Caco-2 (cell line): Measurements from ENCODE around the gene ZNF474. TPM values are rescaled to one million over a fixed set of nuclear protein-coding genes. Genes with fewer than 3 reads are reported as not detected.

ENCODE experiments used
- BruUV-seq: library from RNA; stranded (reverse); fragments of 400-500 nt; replicated peaks from 2 replicates; lab custom pipeline; 2021; lab: Mats Ljungman, UMichigan
- CTCF ChIA-PET: fragments of 300-600 bp; sonication (Branson Sonifier 250); formaldehyde crosslinking; loops from one replicate; lab custom pipeline; 2022; ENCODE audit warnings: antibody characterized with exemption; lab: Charles Lee
- POLR2A ChIA-PET: fragments of 300-600 bp; sonication (Branson Sonifier 250); formaldehyde crosslinking; loops from one replicate; lab custom pipeline; 2022; ENCODE audit warnings: antibody characterized with exemption; lab: Charles Lee
- DNase-seq, 2 experiments: peaks; one replicate each; pipeline versions ENCODE4 v3.0.0 to v3.0.0-alpha.2; 2020 to 2022
- H3K27me3 ChIP-seq: replicated peaks from 2 replicates; pipeline ENCODE4 v1.6.0; 2011; ENCODE audit warnings: low read length; ENCODE audit not compliant: control insufficient read depth, insufficient read depth
- H3K36me3 ChIP-seq: 2 replicates; pipeline ENCODE4 v1.5.1; 2011; ENCODE audit warnings: low read length; ENCODE audit not compliant: control insufficient read depth, insufficient read depth
- H3K4me1 ChIP-seq: fragments of 250-450 bp; sonication (Bioruptor Pico); 2 replicates; pipeline ENCODE4 v1.5.1; 2020; ENCODE audit warnings: mild to moderate bottlenecking
- H3K4me3 ChIP-seq: 2 replicates; pipeline ENCODE4 v1.5.1; 2011; ENCODE audit warnings: low read depth, mild to moderate bottlenecking, control low read depth, low read length
- H3K9me3 ChIP-seq: fragments of 250-450 bp; sonication (Bioruptor Pico); 2 replicates; pipeline ENCODE4 v1.5.1; 2020; ENCODE audit warnings: mild to moderate bottlenecking, moderate library complexity
- H3K27ac Mint-ChIP-seq: one replicate; pipeline ENCODE4 v1.8.0; 2022; ENCODE audit warnings: mixed read lengths; ENCODE audit not compliant: unreplicated experiment
- H3K27me3 Mint-ChIP-seq: one replicate; pipeline ENCODE4 v1.8.0; 2022; ENCODE audit warnings: mixed read lengths; ENCODE audit not compliant: insufficient read depth, unreplicated experiment
- H3K36me3 Mint-ChIP-seq: one replicate; pipeline ENCODE4 v1.8.0; 2022; ENCODE audit warnings: mild to moderate bottlenecking, mixed read lengths; ENCODE audit not compliant: insufficient read depth, unreplicated experiment
- H3K4me1 Mint-ChIP-seq: one replicate; pipeline ENCODE4 v1.8.0; 2022; ENCODE audit warnings: low read depth, mixed read lengths; ENCODE audit not compliant: unreplicated experiment
- H3K4me3 Mint-ChIP-seq: one replicate; pipeline ENCODE4 v1.8.0; 2022; ENCODE audit warnings: mild to moderate bottlenecking, moderate library complexity, mixed read lengths; ENCODE audit not compliant: unreplicated experiment
- H3K9me3 Mint-ChIP-seq: one replicate; pipeline ENCODE4 v1.8.0; 2022; ENCODE audit warnings: mixed read lengths; ENCODE audit not compliant: unreplicated experiment
- intact Hi-C: fragments of 100-400 bp; cut with micrococcal nuclease; formaldehyde crosslinking; loops from one replicate; pipeline ENCODE4 v1.10.0; 2022; ENCODE audit not compliant: unreplicated experiment
- total RNA-seq: library from RNA; stranded (reverse); gene quantifications from 2 replicates; pipeline ENCODE4 v1.2.3, GENCODE V29; 2022
- TF ChIP-seq, protein P1 (sequence below), 2 experiments: fragments of 200-600 bp in 1 of 2; IDR thresholded peaks; 1 replicate in 1 of 2; 2 replicates in 1 of 2; pipeline versions ENCODE4 v1.5.1 to v1.8.0; 2011 to 2022; ENCODE audit warnings: antibody characterized with exemption in 1 of 2, control low read depth in 1 of 2, inconsistent platforms in 1 of 2, low read depth in 1 of 2, low read length in 1 of 2, mild to moderate bottlenecking in 1 of 2, moderate library complexity in 1 of 2; ENCODE audit not compliant: insufficient read depth in 1 of 2, severe bottlenecking in 1 of 2, unreplicated experiment in 1 of 2

ZNF474 gene
- total RNA-seq, 1 experiment from 2014 or later, result not detected

DNA sequence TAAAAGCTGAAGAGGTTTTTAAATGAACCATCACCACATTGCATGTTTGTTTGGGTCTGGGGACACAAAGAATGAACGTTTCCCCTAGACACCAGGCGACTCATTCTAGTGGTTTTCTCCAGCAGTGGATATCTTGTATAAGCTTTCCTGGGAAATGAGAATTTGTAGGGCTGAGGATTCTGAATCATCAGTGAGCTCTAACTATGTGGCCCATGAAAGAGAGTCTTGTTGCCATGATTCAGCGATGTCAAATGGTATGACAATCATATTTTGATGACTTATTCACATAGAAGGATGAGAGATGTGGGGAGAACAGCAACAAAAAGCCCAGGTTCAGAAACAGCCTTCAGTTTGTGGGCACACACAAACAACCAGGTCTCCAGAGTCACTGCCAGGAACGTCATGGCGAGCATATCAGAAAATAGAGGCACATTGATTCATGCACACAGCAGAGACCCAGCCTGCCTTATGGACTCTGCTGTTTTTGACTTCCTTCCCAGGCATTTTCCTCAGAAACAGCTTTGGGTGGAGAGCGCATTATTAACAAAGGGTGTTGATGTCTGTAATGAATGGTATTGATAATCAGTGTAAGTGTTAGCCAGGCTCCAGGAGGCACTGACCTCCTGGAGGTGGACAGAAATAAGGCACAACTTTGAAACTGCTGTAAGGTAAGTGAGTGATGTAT, 13.3 kb downstream of the ZNF474 start:
- Mint-ChIP-seq H3K9me3 (no peaks in the 10 kb centered on the region), H3K4me1 (no peaks in the 10 kb centered on the region), H3K4me3 (no peak overlapping the region), H3K27ac (no peak overlapping the region), H3K27me3 (peaks cover 29% of the 10 kb centered on the region), H3K36me3 (no peaks in the 10 kb centered on the region)
- BruUV-seq, result no TSS peak
- Histone ChIP-seq H3K27me3 (no peaks in the 10 kb centered on the region; the same call in 1 of the 2 replicates), H3K4me3 (no peak overlapping the region), H3K4me1 (no peaks in the 10 kb centered on the region), H3K9me3 (no peaks in the 10 kb centered on the region), H3K36me3 (no peaks in the 10 kb centered on the region)
- intact Hi-C loops, result no loop called here
- ChIA-PET POLR2A (no interaction called here), CTCF (no interaction called here)
- no peak for DNase-seq
- TF ChIP-seq, protein P1, sequence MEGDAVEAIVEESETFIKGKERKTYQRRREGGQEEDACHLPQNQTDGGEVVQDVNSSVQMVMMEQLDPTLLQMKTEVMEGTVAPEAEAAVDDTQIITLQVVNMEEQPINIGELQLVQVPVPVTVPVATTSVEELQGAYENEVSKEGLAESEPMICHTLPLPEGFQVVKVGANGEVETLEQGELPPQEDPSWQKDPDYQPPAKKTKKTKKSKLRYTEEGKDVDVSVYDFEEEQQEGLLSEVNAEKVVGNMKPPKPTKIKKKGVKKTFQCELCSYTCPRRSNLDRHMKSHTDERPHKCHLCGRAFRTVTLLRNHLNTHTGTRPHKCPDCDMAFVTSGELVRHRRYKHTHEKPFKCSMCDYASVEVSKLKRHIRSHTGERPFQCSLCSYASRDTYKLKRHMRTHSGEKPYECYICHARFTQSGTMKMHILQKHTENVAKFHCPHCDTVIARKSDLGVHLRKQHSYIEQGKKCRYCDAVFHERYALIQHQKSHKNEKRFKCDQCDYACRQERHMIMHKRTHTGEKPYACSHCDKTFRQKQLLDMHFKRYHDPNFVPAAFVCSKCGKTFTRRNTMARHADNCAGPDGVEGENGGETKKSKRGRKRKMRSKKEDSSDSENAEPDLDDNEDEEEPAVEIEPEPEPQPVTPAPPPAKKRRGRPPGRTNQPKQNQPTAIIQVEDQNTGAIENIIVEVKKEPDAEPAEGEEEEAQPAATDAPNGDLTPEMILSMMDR (IDR thresholded peaks at IDR 0.05; ENCODE audit: insufficient read depth in 1 of 2, low read depth in 1 of 2, low read length in 1 of 2, severe bottlenecking in 1 of 2, unreplicated experiment in 1 of 2), result no peak

DNA sequence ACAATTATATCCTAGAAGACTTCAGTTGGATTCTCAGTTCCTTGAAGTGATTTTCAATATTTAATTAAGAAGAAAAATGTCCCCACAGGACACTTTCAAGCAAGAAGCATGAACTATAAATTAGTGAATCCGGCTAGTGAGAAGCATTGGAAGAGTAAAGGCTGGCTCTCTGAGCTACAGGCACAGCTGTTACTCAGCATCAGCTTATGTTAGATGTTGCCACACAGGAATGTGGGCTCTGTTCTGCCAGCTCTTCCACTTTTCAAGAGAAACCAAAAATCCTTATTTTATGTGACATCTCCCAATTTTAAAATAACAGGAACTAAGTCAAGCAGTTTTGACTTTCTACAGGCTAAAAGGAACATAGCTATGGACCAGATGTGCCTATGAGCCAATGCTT, 14.9 kb downstream of the ZNF474 start:
- H3K27me3 Mint-ChIP-seq, result peaks cover 26% of the 10 kb centered on the region
- no peak for DNase-seq
- TF ChIP-seq, protein P1 (IDR thresholded peaks at IDR 0.05; ENCODE audit: insufficient read depth in 1 of 2, low read depth in 1 of 2, low read length in 1 of 2, severe bottlenecking in 1 of 2, unreplicated experiment in 1 of 2), result no peak
- no peaks in the 10 kb centered on the region for H3K9me3 Mint-ChIP-seq
- ChIA-PET CTCF (no interaction called here), POLR2A (no interaction called here)
- H3K4me1 ChIP-seq, result no peaks in the 10 kb centered on the region
- H3K4me1 Mint-ChIP-seq, result no peaks in the 10 kb centered on the region
- H3K36me3 ChIP-seq, result no peaks in the 10 kb centered on the region
- intact Hi-C loops, result no loop called here
- no TSS peak for BruUV-seq
- H3K9me3 ChIP-seq, result no peaks in the 10 kb centered on the region
- no peak overlapping the region for H3K4me3 Mint-ChIP-seq
- H3K36me3 Mint-ChIP-seq, result no peaks in the 10 kb centered on the region
- no peaks in the 10 kb centered on the region; the same call in 1 of the 2 replicates for H3K27me3 ChIP-seq
- no peak overlapping the region for H3K27ac Mint-ChIP-seq
- no peak overlapping the region for H3K4me3 ChIP-seq

DNA sequence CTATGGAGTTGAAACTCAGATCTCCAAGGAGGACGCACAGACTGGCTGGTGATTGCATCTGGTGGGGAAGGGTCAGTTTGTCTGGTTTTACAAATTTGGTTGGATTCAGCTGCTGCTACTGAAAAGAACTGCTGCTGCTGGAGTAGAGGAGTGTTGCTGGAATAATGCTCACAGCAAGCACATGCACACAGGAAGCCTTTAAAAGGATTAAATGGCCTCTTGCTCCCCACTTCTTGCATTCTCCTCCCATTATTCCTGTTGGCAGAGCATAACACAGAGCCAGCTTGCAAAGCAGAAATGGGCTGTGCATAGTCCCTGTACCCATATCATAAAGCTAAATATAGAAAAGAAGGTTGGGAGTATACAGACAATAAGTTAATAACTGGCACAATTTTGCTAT, 16.6 kb downstream of the ZNF474 start:
- Mint-ChIP-seq H3K27me3 (peaks cover 22% of the 10 kb centered on the region), H3K27ac (no peak overlapping the region), H3K4me3 (no peak overlapping the region), H3K4me1 (no peaks in the 10 kb centered on the region), H3K9me3 (no peaks in the 10 kb centered on the region), H3K36me3 (no peaks in the 10 kb centered on the region)
- DNase-seq, result no peak
- no peaks in the 10 kb centered on the region for H3K36me3 ChIP-seq
- ChIA-PET CTCF (no interaction called here), POLR2A (no interaction called here)
- intact Hi-C loops, result no loop called here
- TF ChIP-seq, protein P1 (IDR thresholded peaks at IDR 0.05; ENCODE audit: insufficient read depth in 1 of 2, low read depth in 1 of 2, low read length in 1 of 2, severe bottlenecking in 1 of 2, unreplicated experiment in 1 of 2), result no peak
- no TSS peak for BruUV-seq
- no peaks in the 10 kb centered on the region for H3K9me3 ChIP-seq
- H3K4me3 ChIP-seq, result no peak overlapping the region
- H3K4me1 ChIP-seq, result no peaks in the 10 kb centered on the region
- H3K27me3 ChIP-seq, result no peaks in the 10 kb centered on the region; the same call in 1 of the 2 replicates
